Fibroblast of pulmonary artery (primary cell): ENCODE data around the gene SDE2.
"Not testable (repeated sequence)": the region's sequence is repeated elsewhere in the genome, so short reads cannot be mapped to it uniquely, and the experiment has no call there.

Experiments
- DNase-seq: peaks from one replicate; pipeline ENCODE4 v3.0.0-alpha.2; 2010; ENCODE audit warnings: low read depth
- H3K4me3 ChIP-seq: replicated peaks from 2 replicates; pipeline ENCODE4 v1.5.1; 2011; ENCODE audit warnings: low read depth, mild to moderate bottlenecking, control low read depth, low read length, moderate library complexity
- CTCF ChIP-seq: IDR thresholded peaks from 2 replicates; pipeline ENCODE4 v1.5.1; 2011; ENCODE audit warnings: mild to moderate bottlenecking, control low read depth, low read length, inconsistent platforms; ENCODE audit errors: missing control alignments

The SDE2 gene

GRCh38 chr1:226006686-226007085 is 7.5 kb upstream of the SDE2 start:
- no peak for DNase-seq
- no peak overlapping the region for H3K4me3 ChIP-seq
- TF ChIP-seq CTCF, result no peak

GRCh38 chr1:226004396-226004795 is 5.3 kb upstream of the SDE2 start:
- TF ChIP-seq CTCF, result no peak
- H3K4me3 ChIP-seq, result no peak overlapping the region
- DNase-seq, result no peak

- TF ChIP-seq CTCF, result no peak
- no peak overlapping the region for H3K4me3 ChIP-seq
- no peak for DNase-seq
Measured at GRCh38 chr1:226003502-226004170, 4.5 kb upstream of the SDE2 start.

- H3K4me3 ChIP-seq, result no peak overlapping the region
- no peak for TF ChIP-seq CTCF
- DNase-seq, result peak; percentile 73
Measured at GRCh38 chr1:226002667-226003501, 3.7 kb upstream of the SDE2 start.

DNA sequence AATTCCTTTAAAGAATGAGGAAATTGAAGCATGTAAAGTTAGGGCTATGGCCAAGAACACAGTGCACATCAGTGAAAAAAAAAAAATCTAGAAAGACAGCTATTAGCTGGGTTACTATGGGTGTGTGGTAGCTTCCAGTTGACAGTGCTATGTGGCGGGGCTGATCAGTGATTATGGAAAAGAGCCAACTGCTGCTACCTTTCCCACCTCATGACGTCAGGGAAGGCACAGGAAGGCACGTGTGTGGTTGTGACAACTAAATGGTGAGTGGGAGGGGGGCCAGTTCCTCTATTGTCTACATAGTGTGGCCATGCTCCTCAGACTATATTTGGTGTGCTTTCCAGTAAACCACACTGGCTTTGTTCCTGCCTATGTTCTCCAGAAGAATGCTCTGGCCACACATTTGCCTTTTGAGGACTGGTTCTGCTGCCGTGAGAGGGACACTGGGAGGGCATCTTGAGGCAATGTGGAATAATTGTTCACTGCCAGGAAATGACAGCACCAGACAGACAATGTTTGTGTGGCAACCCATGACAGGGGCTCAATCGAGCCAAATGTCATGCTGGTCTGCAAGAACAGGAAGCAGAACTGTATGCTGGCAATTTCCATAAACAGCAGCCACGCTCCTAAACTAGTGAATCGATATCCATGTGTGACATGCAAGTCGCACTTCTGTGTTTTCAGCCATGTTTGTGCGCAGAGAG is 3.0 kb upstream of the SDE2 start:
- H3K4me3 ChIP-seq, result no peak overlapping the region
- TF ChIP-seq CTCF, result no peak
- peak; percentile 89 for DNase-seq

GRCh38 chr1:226001088-226001487 is 1.9 kb upstream of the SDE2 start:
- DNase-seq, result no peak
- no peak overlapping the region for H3K4me3 ChIP-seq
- TF ChIP-seq CTCF, result no peak

DNA sequence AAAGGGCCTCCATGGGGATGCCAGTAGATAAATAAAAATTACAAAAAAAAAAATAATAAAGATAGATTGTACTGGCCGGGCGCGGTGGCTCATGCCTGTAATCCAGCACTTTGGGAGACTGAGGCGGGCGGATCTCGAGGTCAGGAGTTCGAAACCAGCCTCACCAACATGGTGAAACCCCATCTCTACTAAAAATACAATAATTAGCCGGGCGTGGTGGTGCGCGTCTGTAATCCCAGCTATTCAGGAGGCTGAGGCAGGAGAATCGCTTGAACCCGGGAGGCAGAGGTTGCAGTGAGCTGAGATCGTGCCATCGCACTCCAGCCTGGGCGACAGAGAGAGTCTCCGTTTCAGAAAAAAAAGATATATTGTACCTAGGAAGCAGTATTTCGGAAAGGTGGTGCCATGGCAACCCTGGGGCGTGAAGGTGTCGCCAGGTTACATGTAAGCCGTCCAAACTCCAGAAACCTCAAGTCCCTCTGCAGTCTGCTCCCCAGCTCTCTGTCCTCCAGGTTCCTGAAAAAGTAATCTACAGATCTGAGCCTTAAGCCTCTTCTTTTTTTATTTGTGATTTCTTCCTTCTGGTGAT is 1.4 kb upstream of the SDE2 start:
- not testable (repeated sequence) for H3K4me3 ChIP-seq, DNase-seq
